ENCODE measurements around the gene CST9.

DNA sequence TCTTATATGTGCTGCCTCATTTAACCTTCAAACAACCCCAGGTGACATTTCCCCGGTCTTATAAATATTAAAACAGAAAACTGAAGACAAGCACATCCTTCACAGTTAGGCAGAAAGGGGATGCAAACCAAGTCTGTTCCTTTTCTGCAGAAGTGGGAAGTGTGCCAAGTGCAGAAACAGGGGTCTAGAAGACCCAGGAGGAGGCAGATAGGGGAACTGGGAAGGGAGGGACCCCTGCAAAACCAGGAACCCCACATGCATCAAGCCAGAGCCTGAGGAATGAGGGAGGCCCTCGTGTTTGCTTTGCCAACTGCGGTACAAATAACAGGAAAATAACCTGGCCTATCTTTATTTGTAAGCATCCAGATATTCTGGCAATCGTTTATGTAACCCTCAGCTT lies 49.0 kb upstream of the CST9 start:
- no peak for TF ChIP-seq BHLHE40 (IDR thresholded peaks at IDR 0.05; ENCODE audit: low read length)
- TF ChIP-seq CREB1 (IDR thresholded peaks at IDR 0.05), result no peak
- no peak for TF ChIP-seq CREB1 (CRISPR knock-in tag; IDR thresholded peaks at IDR 0.05)
- no peak for TF ChIP-seq HCFC1 (IDR thresholded peaks at IDR 0.05; ENCODE audit: low read depth, low read length)
- TF ChIP-seq LCOR (CRISPR knock-in tag; IDR thresholded peaks at IDR 0.05), result no peak
- TF ChIP-seq MYC (IDR thresholded peaks at IDR 0.05; ENCODE audit: low read depth, low read length), result no peak
- no peak for TF ChIP-seq MYC (CRISPR knock-in tag; IDR thresholded peaks at IDR 0.05; ENCODE audit: borderline replicate concordance, low read depth)
- TF ChIP-seq, protein P1, sequence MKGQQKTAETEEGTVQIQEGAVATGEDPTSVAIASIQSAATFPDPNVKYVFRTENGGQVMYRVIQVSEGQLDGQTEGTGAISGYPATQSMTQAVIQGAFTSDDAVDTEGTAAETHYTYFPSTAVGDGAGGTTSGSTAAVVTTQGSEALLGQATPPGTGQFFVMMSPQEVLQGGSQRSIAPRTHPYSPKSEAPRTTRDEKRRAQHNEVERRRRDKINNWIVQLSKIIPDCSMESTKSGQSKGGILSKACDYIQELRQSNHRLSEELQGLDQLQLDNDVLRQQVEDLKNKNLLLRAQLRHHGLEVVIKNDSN (CRISPR knock-in tag; IDR thresholded peaks at IDR 0.05), result no peak
- TF ChIP-seq, protein P2, sequence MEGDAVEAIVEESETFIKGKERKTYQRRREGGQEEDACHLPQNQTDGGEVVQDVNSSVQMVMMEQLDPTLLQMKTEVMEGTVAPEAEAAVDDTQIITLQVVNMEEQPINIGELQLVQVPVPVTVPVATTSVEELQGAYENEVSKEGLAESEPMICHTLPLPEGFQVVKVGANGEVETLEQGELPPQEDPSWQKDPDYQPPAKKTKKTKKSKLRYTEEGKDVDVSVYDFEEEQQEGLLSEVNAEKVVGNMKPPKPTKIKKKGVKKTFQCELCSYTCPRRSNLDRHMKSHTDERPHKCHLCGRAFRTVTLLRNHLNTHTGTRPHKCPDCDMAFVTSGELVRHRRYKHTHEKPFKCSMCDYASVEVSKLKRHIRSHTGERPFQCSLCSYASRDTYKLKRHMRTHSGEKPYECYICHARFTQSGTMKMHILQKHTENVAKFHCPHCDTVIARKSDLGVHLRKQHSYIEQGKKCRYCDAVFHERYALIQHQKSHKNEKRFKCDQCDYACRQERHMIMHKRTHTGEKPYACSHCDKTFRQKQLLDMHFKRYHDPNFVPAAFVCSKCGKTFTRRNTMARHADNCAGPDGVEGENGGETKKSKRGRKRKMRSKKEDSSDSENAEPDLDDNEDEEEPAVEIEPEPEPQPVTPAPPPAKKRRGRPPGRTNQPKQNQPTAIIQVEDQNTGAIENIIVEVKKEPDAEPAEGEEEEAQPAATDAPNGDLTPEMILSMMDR (IDR thresholded peaks at IDR 0.05 in 2 of 3, conservative IDR thresholded peaks at IDR 0.05 in 1 of 3; ENCODE audit: insufficient read depth in 2 of 3, low read depth in 1 of 3, low read length in 3 of 3), result no peak
- no peak for TF ChIP-seq NCOA4 (IDR thresholded peaks at IDR 0.05; ENCODE audit: partially characterized antibody)
